OCI-LY7 (cell line): ENCODE data around the gene GPRIN1.

Source experiments
- EZH2phosphoT487 ChIP-seq: fragments of 200-600 bp; sonication (generic); IDR thresholded peaks from 2 replicates; pipeline ENCODE4 v1.6.1; 2018; ENCODE audit warnings: low read depth, borderline replicate concordance, mild to moderate bottlenecking, mixed run types, antibody characterized with exemption, low read length, moderate library complexity, mixed read lengths
- TF ChIP-seq, protein P1 (sequence below): fragments of 200-600 bp; sonication (generic); conservative IDR thresholded peaks from 2 replicates; pipeline ENCODE4 v1.5.1; 2014; ENCODE audit warnings: mild to moderate bottlenecking, antibody characterized with exemption, low read length, moderate library complexity, mixed read lengths

DNA sequence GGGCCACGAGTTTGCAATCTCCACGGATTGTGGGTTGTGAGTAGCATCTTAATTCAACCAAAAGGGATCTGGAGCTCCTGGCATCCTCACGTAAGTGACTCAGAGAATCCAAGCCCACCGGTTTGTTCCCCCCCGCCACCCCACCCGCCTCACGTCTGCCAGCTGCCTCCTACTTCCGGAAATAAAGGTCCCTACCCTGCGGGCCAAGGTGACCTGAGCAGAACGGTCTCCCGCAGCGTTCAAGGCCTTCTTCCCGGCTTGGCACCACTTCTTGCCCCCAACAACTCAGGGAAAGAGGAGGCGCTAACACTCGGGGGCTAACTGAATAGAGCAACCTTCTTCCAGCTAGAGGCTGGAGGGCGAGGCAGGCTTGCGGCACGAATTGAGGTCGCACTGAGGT lies 8.8 kb upstream of the GPRIN1 start:
- TF ChIP-seq, protein P1, sequence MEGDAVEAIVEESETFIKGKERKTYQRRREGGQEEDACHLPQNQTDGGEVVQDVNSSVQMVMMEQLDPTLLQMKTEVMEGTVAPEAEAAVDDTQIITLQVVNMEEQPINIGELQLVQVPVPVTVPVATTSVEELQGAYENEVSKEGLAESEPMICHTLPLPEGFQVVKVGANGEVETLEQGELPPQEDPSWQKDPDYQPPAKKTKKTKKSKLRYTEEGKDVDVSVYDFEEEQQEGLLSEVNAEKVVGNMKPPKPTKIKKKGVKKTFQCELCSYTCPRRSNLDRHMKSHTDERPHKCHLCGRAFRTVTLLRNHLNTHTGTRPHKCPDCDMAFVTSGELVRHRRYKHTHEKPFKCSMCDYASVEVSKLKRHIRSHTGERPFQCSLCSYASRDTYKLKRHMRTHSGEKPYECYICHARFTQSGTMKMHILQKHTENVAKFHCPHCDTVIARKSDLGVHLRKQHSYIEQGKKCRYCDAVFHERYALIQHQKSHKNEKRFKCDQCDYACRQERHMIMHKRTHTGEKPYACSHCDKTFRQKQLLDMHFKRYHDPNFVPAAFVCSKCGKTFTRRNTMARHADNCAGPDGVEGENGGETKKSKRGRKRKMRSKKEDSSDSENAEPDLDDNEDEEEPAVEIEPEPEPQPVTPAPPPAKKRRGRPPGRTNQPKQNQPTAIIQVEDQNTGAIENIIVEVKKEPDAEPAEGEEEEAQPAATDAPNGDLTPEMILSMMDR = no peak
- no peak for TF ChIP-seq EZH2phosphoT487
